HEK293 (cell line): ENCODE measurements around the gene CTXND2.

Experiments used
- CTCF ChIP-seq: fragments of 450-650 bp; formaldehyde crosslinking; IDR thresholded peaks from 2 replicates; pipeline ENCODE4 v1.5.1; 2016; ENCODE audit warnings: missing biosample characterization, missing genetic modification characterization
- KLF1 ChIP-seq: fragments of 450-650 bp; formaldehyde crosslinking; IDR thresholded peaks from 2 replicates; pipeline ENCODE4 v1.5.1; 2016; ENCODE audit warnings: missing biosample characterization, missing genetic modification characterization
- KLF8 ChIP-seq: fragments of 450-650 bp; formaldehyde crosslinking; IDR thresholded peaks from 2 replicates; pipeline ENCODE4 v1.5.1; 2016; ENCODE audit warnings: missing biosample characterization, missing genetic modification characterization
- PRDM4 ChIP-seq: fragments of 450-650 bp; formaldehyde crosslinking; IDR thresholded peaks from 2 replicates; pipeline ENCODE4 v1.5.1; 2017; ENCODE audit warnings: missing biosample characterization, missing genetic modification characterization
- SCRT1 ChIP-seq: fragments of 450-650 bp; formaldehyde crosslinking; IDR thresholded peaks from 2 replicates; pipeline ENCODE4 v1.5.1; 2016; ENCODE audit warnings: missing biosample characterization, missing genetic modification characterization, borderline replicate concordance
- SETDB1 ChIP-seq: IDR thresholded peaks from one replicate; pipeline ENCODE4 v1.6.1; 2017; ENCODE audit warnings: mild to moderate bottlenecking, low read length, moderate library complexity, mixed read lengths; ENCODE audit not compliant: insufficient read length
- TRIM28 ChIP-seq: IDR thresholded peaks from 2 replicates; pipeline ENCODE4 v1.6.1; 2011; ENCODE audit warnings: low read length, control low read depth, borderline replicate concordance
- YY2 ChIP-seq: fragments of 450-650 bp; formaldehyde crosslinking; IDR thresholded peaks from 2 replicates; pipeline ENCODE4 v1.5.1; 2016; ENCODE audit warnings: missing biosample characterization, missing genetic modification characterization
- ZBTB26 ChIP-seq: fragments of 450-650 bp; formaldehyde crosslinking; optimal IDR thresholded peaks from 2 replicates; pipeline ENCODE3; 2016; ENCODE audit warnings: missing biosample characterization, mild to moderate bottlenecking, missing genetic modification characterization
- ZBTB44 ChIP-seq: fragments of 450-650 bp; IDR thresholded peaks from 2 replicates; pipeline ENCODE4 v1.5.1; 2018; ENCODE audit warnings: missing biosample characterization, mild to moderate bottlenecking, missing genetic modification characterization
- ZEB2 ChIP-seq: fragments of 450-650 bp; formaldehyde crosslinking; IDR thresholded peaks from 2 replicates; pipeline ENCODE4 v1.5.1; 2016; ENCODE audit warnings: missing biosample characterization, missing genetic modification characterization
- ZNF148 ChIP-seq: fragments of 450-650 bp; formaldehyde crosslinking; IDR thresholded peaks from 2 replicates; pipeline ENCODE4 v1.5.0; 2017; ENCODE audit warnings: missing biosample characterization, missing genetic modification characterization, borderline replicate concordance
- ZNF248 ChIP-seq: fragments of 450-650 bp; formaldehyde crosslinking; IDR thresholded peaks from 2 replicates; pipeline ENCODE4 v1.5.1; 2017; ENCODE audit warnings: missing biosample characterization, missing genetic modification characterization
- ZNF266 ChIP-seq: fragments of 450-650 bp; formaldehyde crosslinking; IDR thresholded peaks from 2 replicates; pipeline ENCODE4 v1.5.1; 2016; ENCODE audit warnings: missing biosample characterization, missing genetic modification characterization, low read depth
- ZNF335 ChIP-seq: fragments of 450-650 bp; formaldehyde crosslinking; conservative IDR thresholded peaks from 2 replicates; pipeline ENCODE4 v1.5.1; 2016; ENCODE audit warnings: missing biosample characterization, missing genetic modification characterization
- ZNF362 ChIP-seq: fragments of 450-650 bp; formaldehyde crosslinking; IDR thresholded peaks from 2 replicates; pipeline ENCODE4 v1.5.1; 2016; ENCODE audit warnings: missing biosample characterization, missing genetic modification characterization
- ZNF416 ChIP-seq: fragments of 450-650 bp; formaldehyde crosslinking; IDR thresholded peaks from 2 replicates; pipeline ENCODE4 v1.5.1; 2016; ENCODE audit warnings: missing biosample characterization, missing genetic modification characterization
- ZNF513 ChIP-seq: fragments of 450-650 bp; IDR thresholded peaks from 2 replicates; pipeline ENCODE4 v1.5.1; 2018; ENCODE audit warnings: missing biosample characterization, missing genetic modification characterization
- ZNF555 ChIP-seq: fragments of 450-650 bp; formaldehyde crosslinking; conservative IDR thresholded peaks from 2 replicates; pipeline ENCODE4 v1.5.1; 2017; ENCODE audit warnings: missing biosample characterization, mild to moderate bottlenecking, missing genetic modification characterization, inconsistent platforms
- ZNF624 ChIP-seq: fragments of 450-650 bp; formaldehyde crosslinking; IDR thresholded peaks from 2 replicates; pipeline ENCODE4 v1.5.1; 2017; ENCODE audit warnings: missing biosample characterization, missing genetic modification characterization
- ZNF626 ChIP-seq: fragments of 450-650 bp; sonication (Bioruptor Pico); formaldehyde crosslinking; IDR thresholded peaks from 2 replicates; pipeline ENCODE4 v1.5.1; 2018; ENCODE audit warnings: missing biosample characterization, missing genetic modification characterization, inconsistent platforms
- ZNF639 ChIP-seq: fragments of 450-650 bp; formaldehyde crosslinking; IDR thresholded peaks from 2 replicates; pipeline ENCODE4 v1.5.1; 2016; ENCODE audit warnings: missing biosample characterization, missing genetic modification characterization
- ZNF670 ChIP-seq: fragments of 450-650 bp; formaldehyde crosslinking; IDR thresholded peaks from 2 replicates; pipeline ENCODE4 v1.5.1; 2016; ENCODE audit warnings: missing biosample characterization, missing genetic modification characterization, low read depth
- ZNF76 ChIP-seq: fragments of 450-650 bp; formaldehyde crosslinking; IDR thresholded peaks from 2 replicates; pipeline ENCODE4; 2016; ENCODE audit warnings: low read depth, missing biosample characterization, missing genetic modification characterization, borderline replicate concordance
- ZNF792 ChIP-seq: fragments of 450-650 bp; formaldehyde crosslinking; IDR thresholded peaks from 2 replicates; pipeline ENCODE4 v1.5.1; 2016; ENCODE audit warnings: missing biosample characterization, missing genetic modification characterization
- ZXDB ChIP-seq: fragments of 450-650 bp; formaldehyde crosslinking; IDR thresholded peaks from 2 replicates; pipeline ENCODE4 v1.5.1; 2016; ENCODE audit warnings: missing biosample characterization, missing genetic modification characterization

CTXND2 gene

GRCh38 chr1:150926097-150926741 is 39.3 kb downstream of the CTXND2 start, which contains the start of gene SETDB1 (continued):
- TF ChIP-seq SCRT1 (tag by site-specific recombination) (no peak), ZXDB (tag by site-specific recombination) (peak; percentile 98), KLF1 (tag by site-specific recombination) (peak; percentile 56; the same call in 1 of the 2 replicates), ZNF416 (no peak), ZNF624 (no peak), ZEB2 (tag by site-specific recombination) (peak; percentile 89), TRIM28 (no peak), ZNF670 (tag by site-specific recombination) (no peak), ZNF555 (tag by site-specific recombination) (no peak), ZNF148 (tag by site-specific recombination) (no peak), ZBTB44 (no peak), ZNF266 (tag by site-specific recombination) (no peak), ZBTB26 (tag by site-specific recombination) (peak; percentile 10), ZNF362 (tag by site-specific recombination) (no peak), ZNF792 (tag by site-specific recombination) (no peak), YY2 (tag by site-specific recombination) (no peak), PRDM4 (tag by site-specific recombination) (peak; percentile 71), ZNF248 (tag by site-specific recombination) (no peak), ZNF639 (tag by site-specific recombination) (peak; percentile 64; the same call in 1 of the 2 replicates), CTCF (peak; percentile 63; the same call in 1 of the 2 replicates), ZNF335 (tag by site-specific recombination) (peak; percentile 53; the same call in 1 of the 2 replicates), ZNF513 (tag by site-specific recombination) (no peak), SETDB1 (no peak), KLF8 (tag by site-specific recombination) (peak; percentile 84), ZNF76 (tag by site-specific recombination) (no peak; the same call in 1 of the 2 replicates), ZNF626 (no peak)
